HG03139 (cell line): ENCODE results near the gene PRLR.

ENCODE experiments used
- ATAC-seq: cut with Tn5 transposase; IDR thresholded peaks from one replicate; pipeline ENCODE4 v1.9.1; 2021; ENCODE audit not compliant: unreplicated experiment

The PRLR gene

DNA sequence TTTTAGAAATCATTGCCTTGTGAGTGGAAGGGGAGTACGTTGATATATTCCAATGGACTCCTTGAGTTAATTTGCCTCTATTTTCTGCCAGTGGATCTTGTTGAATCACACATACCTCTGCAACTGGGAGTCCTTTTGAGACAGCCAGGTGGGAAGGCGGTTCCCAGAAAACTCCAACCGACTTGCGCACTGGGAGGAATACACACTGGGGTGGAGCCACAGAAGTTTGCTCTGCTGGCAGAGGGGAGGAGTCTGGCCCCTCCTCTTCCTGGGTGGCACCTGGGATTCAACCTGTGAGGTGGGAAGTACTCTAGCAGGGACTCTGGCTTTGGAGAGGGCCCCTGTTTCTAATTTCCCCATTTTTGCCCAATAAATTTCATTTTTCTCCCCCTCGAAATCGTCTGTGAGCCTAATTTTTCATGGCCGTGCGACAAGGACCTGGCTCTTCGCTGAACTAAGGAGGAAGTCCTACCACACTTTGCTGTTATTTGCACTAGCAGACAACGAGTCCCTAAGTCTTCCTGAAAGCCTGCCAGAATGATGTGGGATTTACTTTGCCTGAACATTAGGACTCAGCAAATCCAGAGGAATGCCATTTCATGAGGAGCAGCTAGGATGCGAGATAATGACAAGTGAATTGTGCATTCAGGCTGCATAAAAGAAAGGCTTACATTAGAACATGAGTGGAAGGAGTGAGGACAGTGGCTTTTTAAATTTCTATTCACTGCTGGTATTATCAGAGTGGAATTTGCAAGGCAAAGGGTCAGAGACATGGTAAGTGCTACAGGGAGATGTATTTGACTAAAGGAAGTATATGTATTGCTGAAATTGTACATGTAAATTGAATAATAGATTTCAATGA is 67.2 kb downstream of the PRLR start:
- no peak for ATAC-seq

GRCh38 chr5:35161652-35162273 is 68.5 kb downstream of the PRLR start:
- no peak for ATAC-seq

DNA sequence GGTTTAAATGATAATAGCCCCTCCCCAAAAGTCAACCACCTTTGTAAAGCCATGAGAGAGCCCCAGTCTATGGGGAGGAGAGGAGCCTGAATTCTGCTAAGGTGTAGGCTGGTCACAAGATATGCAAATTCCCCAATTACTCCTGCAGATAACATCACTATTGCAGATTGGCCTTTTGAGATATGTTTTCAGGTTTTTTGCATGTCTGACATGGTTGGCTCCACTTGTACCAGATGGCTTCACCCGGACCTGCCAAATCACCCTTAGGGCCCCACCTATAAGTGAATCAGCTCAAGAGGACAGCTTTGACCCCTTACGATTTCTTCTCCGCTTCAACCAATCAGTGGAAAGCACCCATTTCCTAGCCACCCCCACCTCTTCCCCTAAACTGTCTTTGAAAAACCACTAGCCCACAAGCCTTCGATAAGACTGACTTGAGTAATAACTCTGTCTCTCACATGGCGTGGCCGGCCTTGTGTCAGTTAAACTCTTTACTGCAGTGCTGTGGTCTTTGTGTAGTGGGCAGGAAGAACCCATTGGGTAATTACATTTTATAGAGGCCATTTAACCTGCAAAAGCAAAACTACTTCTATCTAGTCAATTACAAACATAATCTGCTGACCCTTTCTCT is 69.7 kb downstream of the PRLR start:
- ATAC-seq: no peak

DNA sequence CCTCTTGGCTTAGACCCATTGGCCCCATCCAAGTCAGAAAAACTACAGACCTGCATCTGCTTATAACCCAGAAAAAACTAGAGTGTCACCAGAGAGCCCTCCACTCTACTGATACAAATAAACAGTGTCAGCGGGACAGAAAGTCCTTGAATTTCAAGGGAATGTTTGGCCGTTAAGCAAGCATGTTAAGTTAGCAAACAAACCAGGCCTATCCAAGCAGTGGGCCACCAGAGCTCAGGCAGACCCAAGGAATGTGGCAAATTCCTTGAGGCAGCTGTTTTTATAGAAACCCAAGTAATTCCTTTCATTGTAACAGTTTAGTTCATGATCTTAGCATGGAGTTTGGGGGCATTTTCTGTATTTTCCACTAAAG is 70.9 kb downstream of the PRLR start:
- ATAC-seq: no peak

DNA sequence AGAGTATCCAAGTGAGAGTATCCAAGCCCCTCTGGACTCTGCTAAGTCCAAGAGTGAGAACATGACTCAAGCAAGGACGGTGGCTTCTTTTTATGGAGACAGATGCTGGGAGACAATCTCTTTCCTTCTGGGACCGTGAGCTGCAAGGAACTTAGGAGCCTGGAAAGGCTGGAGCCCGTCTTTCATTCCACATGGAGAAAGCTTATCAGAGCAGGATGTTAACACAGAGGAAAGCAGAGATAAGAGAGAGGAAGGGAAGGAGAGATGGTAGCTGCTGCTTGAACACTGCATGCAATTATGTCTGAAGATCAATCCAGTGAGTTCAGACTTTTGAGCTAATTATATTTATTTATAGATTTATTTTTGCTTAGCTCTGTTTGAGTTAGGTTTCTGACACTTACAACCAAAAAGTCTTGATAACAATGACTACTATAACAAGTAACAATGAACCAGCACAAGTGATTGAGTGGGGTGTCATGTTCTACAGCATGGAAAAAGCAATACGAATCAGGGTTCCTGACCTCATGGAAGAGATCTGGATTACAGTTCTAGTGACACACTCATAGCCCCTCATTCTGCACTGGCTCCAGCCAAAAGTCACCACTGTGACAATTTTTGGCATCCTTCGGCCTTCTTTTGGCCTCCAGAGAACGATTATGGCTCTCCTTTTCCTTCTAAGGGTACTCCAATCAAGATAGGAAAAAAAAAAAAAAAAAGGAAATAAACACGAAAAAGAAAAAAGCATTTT is 71.5 kb downstream of the PRLR start:
- no peak for ATAC-seq

- no peak for ATAC-seq
Measured at GRCh38 chr5:35158204-35158603, 72.1 kb downstream of the PRLR start.

GRCh38 chr5:35153375-35153932 is 76.8 kb downstream of the PRLR start:
- ATAC-seq: no peak

DNA sequence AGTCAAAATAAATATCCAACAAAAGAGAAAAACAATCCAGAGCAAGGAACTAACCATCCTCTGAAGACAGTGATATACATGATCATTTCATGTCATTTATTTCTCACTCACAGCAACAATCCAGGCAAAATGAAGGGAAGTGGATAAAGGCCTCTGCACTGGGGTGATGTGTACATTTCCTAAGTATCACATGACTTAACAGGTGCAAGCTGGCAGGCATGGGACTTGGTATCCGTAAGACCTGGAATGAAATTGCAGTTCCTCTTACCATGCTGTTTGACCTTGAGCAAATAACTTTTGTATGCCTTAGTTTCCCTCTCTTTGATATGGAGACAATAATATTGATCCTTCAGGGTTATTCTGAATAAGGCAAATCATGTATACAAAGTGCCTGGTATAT is 77.6 kb downstream of the PRLR start:
- ATAC-seq: no peak

DNA sequence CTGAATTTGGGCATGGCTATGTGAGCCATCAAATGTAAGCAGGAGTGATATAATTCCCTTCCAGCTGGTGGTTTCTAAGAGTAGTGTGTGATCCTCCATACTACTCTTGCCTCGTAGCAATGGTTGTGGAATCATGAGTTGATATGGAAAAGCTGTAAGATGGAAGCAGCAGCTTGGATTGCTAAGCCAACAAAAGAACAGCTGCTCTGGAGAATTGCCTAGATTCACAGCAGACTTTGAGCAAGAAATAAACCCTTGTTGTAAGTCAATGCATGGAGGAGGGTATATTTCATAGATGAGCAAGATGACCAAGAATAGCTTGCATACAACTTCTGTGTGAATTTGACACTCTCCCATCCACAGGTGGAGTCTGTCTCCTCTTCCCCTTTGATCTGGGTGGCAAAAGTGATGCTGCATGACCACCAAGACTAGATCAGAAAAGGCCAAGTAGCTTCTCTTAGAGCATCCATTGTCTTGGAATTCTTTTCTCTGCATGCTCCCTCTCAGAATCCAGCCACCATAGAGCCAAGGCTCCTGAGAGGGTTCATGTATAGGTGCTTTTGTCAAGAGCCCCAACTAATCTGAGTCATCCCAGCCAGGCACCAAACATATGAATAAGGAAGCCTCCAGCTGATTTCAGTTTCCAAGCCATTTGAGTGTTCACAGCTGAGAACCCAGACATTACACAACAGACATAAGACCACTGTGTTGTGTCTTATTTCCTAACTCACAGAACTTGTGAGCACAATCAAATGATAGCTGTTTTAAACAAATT is 79.0 kb downstream of the PRLR start:
- ATAC-seq: no peak

DNA sequence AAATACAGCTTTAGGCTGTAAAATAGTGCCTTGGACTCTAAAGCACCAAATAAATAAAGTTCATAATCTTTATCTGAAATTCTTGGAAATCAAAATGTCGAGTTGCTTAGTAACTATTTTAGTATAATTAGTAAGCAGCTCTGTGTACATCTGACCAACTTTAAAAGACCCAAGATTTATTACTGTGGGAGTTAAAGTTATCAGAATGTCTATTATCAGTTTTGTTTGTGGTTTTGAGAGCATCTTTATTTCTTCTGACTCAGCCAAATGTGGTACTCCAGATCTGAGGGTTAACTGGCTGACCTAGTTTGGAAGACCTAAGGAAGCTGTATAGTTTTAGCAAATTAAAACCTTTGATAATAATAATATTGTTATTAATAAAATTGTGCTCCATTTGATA is 81.2 kb downstream of the PRLR start:
- ATAC-seq: no peak

DNA sequence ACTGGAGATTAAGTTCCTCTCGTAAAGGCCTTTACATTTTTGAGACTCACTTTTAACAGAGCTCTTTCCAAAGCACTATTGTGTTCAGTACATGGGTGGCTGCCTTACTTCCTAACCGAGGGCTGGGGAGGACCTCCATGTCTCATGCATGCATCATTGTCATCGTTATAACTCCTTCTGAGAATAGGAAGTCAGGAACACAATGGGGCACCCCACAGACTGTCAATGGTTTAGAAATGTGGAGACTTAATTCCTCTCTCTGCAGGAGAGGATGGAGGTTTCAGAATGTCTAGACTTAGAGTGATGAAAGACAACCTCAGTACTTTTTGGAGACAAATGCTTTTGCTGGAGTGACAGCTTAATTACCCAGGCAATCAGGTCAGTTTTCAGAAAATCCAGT is 83.9 kb downstream of the PRLR start:
- no peak for ATAC-seq

GRCh38 chr5:35145691-35146317 is 84.5 kb downstream of the PRLR start:
- ATAC-seq: no peak

- ATAC-seq: no peak
Measured at GRCh38 chr5:35145012-35145411, 85.3 kb downstream of the PRLR start.

GRCh38 chr5:35143841-35144240 is 86.4 kb downstream of the PRLR start:
- no peak for ATAC-seq

DNA sequence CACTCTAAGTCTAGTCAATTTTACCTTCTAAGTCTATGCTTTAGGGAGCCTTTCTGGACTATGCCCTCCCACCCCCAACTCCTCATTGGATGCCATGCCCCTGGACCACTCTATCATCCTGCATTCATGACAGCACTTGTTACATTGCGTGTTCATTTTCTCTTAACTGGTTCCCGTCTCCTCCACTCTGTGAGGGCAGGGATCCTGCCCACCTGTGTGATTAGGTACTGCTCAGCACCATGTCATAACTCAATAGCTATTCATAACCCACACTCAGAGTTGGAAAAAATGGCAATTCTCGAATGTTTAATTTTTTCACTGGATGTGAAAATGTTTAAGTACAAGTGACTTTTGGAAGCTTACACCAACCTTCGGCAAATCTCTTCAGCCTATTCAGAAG is 88.5 kb downstream of the PRLR start:
- no peak for ATAC-seq

DNA sequence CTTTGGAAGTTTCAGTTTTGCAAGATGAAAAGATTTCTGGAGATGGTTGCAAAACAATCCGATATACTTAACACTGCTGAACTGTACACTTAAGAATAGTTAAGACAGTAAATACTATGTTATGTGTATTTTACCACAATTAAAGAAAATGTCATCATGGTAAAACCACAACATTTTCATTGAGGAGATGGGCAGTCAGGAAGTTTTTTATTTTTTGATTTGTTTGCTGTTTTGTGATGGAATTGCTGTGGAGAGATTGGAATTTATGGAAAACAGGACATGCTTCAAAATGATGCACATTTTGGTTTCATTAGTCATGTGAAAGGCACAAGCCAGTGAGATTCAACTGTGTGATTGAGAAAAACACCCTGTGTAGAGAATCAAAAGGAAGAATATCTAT is 92.1 kb downstream of the PRLR start:
- no peak for ATAC-seq

DNA sequence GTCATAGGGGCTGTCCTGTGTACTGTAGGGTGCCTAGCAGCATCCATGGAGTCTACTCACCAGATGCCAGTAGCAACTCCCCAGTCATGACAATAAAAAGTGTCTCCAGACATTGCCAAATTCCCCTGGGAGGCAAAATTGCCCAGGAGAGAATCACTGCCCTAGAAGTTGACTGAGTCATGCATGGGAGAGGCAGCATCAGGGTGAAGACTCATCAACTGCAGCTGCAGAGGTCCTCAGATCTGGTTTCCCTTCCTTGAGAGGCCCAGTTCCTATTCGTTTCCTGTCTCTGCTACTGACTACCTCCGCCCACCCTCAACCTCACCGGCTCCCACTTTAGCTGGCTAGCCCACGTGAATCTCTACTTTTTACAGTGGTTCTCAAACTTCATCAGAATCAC is 93.9 kb downstream of the PRLR start:
- no peak for ATAC-seq

DNA sequence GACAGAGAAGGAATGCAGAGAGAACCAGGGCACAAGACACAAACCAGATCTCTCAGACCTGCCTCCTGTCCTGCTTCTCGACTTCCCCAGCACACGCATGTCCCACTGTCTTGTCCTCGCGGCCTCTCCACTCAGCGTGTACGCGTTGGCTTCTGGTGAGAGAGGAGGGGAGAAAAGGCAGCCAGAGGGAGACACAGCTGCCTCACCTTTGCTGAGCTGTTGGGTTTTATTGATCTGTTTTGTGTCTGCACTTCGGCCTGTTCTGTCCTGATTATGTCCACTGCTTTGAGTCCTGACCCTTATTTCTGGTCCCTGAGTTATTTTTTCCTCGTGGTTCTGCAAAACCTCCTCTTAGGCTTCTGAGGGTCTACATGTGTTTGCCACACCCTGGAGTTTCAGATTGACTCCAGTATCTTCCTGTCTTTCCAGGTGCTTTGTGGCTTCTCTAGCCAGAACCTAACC is 95.0 kb downstream of the PRLR start:
- ATAC-seq: no peak

- no peak for ATAC-seq
Measured at GRCh38 chr5:35134278-35135030, 95.8 kb downstream of the PRLR start.
